K562 (cell line): ENCODE data around the gene RAD1. TPM values are rescaled to one million over a fixed set of nuclear protein-coding genes. Genes with fewer than 3 reads are reported as not detected.
A peak's percentile ranks its signal among the peaks of the same experiment; 100 is the strongest.

Experiments
- COPS2 ChIP-seq: fragments of 450-650 bp; conservative IDR thresholded peaks from 2 replicates; pipeline ENCODE4 v1.6.1; 2016; ENCODE audit warnings: mild to moderate bottlenecking, moderate library complexity
- HDAC3 ChIP-seq: fragments of 450-650 bp; IDR thresholded peaks from 2 replicates; pipeline ENCODE4 v1.6.1; 2018; ENCODE audit warnings: borderline replicate concordance, mild to moderate bottlenecking, moderate library complexity; ENCODE audit not compliant: partially characterized antibody
- HMGN3 ChIP-seq: IDR thresholded peaks from 2 replicates; pipeline ENCODE4 v1.6.1; 2011; ENCODE audit warnings: borderline replicate concordance, low read depth, mild to moderate bottlenecking, mixed read lengths, low read length; ENCODE audit not compliant: insufficient read length; ENCODE audit errors: extremely low read depth
- LCOR ChIP-seq: sonication (generic); formaldehyde crosslinking; IDR thresholded peaks from 2 replicates; pipeline ENCODE4 v1.8.0; 2022; ENCODE audit warnings: mild to moderate bottlenecking, missing genetic modification reagents
- MECOM ChIP-seq: fragments of 250-450 bp; sonication (Bioruptor Pico); IDR thresholded peaks from 2 replicates; pipeline ENCODE4 v1.8.0; 2022; ENCODE audit warnings: inconsistent platforms
- POLR2A ChIP-seq: fragments of 450-650 bp; conservative IDR thresholded peaks from 2 replicates; pipeline ENCODE4 v1.6.1; 2016
- PRPF4 ChIP-seq: fragments of 200-400 bp; formaldehyde crosslinking; IDR thresholded peaks from one replicate; pipeline ENCODE4 v1.6.1; 2017; ENCODE audit warnings: low read length, low read depth, mild to moderate bottlenecking; ENCODE audit not compliant: insufficient read depth, poor library complexity, severe bottlenecking
- SETDB1 ChIP-seq: IDR thresholded peaks from one replicate; pipeline ENCODE4 v1.6.1; 2012; ENCODE audit warnings: low read length, control low read depth, inconsistent platforms
- SLC30A9 ChIP-seq: fragments of 250-450 bp; sonication (Bioruptor Pico); IDR thresholded peaks from 2 replicates; pipeline ENCODE4 v1.8.0; 2022; ENCODE audit warnings: mild to moderate bottlenecking, moderate library complexity
- SMAD2 ChIP-seq: fragments of 150-350 bp; IDR thresholded peaks from 2 replicates; pipeline ENCODE4 v1.6.1; 2014; ENCODE audit warnings: low read depth, mild to moderate bottlenecking, low read length
- ZBTB17 ChIP-seq: fragments of 450-650 bp; formaldehyde crosslinking; IDR thresholded peaks from 2 replicates; pipeline ENCODE4 v1.4.0; 2020; ENCODE audit warnings: mild to moderate bottlenecking
- ZC3H8 ChIP-seq: fragments of 450-650 bp; IDR thresholded peaks from 2 replicates; pipeline ENCODE4 v1.6.1; 2017
- ZNF23 ChIP-seq: fragments of 250-450 bp; sonication (Bioruptor Pico); IDR thresholded peaks from 2 replicates; pipeline ENCODE4 v1.4.0; 2020; ENCODE audit warnings: mild to moderate bottlenecking
- ZNF324 ChIP-seq: fragments of 250-450 bp; sonication (Bioruptor Pico); IDR thresholded peaks from 2 replicates; pipeline ENCODE4 v1.4.0; 2020; ENCODE audit warnings: mild to moderate bottlenecking
- ZNF780A ChIP-seq: fragments of 250-450 bp; sonication (Bioruptor Pico); IDR thresholded peaks from 2 replicates; pipeline ENCODE4 v1.5.0; 2021; ENCODE audit warnings: mild to moderate bottlenecking
- polyA plus RNA-seq, 8 experiments: library from polyadenylated mRNA; depleted of rRNA in 4 of 8; stranded (reverse) in 5 of 8; unstranded in 3 of 8; fragments of >200 nt; fragmentation: Nextera tagmentation in 2 of 8; fragmentation: Illumina TruSeq in 1 of 8; extraction: Ambion mirVana in 2 of 8; extraction: Trizol in 1 of 8; gene quantifications; 2 replicates each; pipeline versions ENCODE4 v1.2.1 to v1.2.3, GENCODE V29; 2011 to 2014; ENCODE audit warnings: inconsistent platforms in 1 of 8, missing spikeins in 1 of 8
- total RNA-seq, 7 experiments: library from RNA; depleted of rRNA in 6 of 7; stranded (reverse); fragments of >200 nt in 6 of 7; fragmentation: Illumina TruSeq in 2 of 7; extraction: Trizol in 2 of 7; gene quantifications; 2 replicates each; pipeline versions ENCODE4 v1.2.1 to v1.2.3, GENCODE V29; 2011 to 2021; ENCODE audit warnings: low replicate concordance in 1 of 7
- TF ChIP-seq, protein P1 (sequence below): fragments of 200-800 bp; sonication (Bioruptor generic); IDR thresholded peaks from 2 replicates; pipeline ENCODE4 v1.6.1; 2016; ENCODE audit warnings: missing genetic modification characterization, missing compliant biosample characterization
- TF ChIP-seq, protein P2 (sequence below), 2 experiments: fragments of 450-650 bp; conservative IDR thresholded peaks; 2 replicates each; pipeline ENCODE4 v1.6.1; 2017; ENCODE audit warnings: mild to moderate bottlenecking in 2 of 2, moderate library complexity in 2 of 2
- TF ChIP-seq, protein P3 (sequence below): fragments of 450-650 bp; IDR thresholded peaks from 2 replicates; pipeline ENCODE4 v1.6.1; 2016; ENCODE audit warnings: antibody characterized with exemption
- TF ChIP-seq, protein P4 (sequence below): fragments of 450-650 bp; formaldehyde crosslinking; IDR thresholded peaks from 2 replicates; pipeline ENCODE4 v1.4.0; 2022; ENCODE audit warnings: missing genetic modification characterization

The RAD1 gene
- total and polyA plus RNA-seq, 9 of the 15 experiments (the other 6 are each of a cell fraction or from before 2014, with no cell fraction given): 44.5 to 148 (median 60.8) TPM

DNA sequence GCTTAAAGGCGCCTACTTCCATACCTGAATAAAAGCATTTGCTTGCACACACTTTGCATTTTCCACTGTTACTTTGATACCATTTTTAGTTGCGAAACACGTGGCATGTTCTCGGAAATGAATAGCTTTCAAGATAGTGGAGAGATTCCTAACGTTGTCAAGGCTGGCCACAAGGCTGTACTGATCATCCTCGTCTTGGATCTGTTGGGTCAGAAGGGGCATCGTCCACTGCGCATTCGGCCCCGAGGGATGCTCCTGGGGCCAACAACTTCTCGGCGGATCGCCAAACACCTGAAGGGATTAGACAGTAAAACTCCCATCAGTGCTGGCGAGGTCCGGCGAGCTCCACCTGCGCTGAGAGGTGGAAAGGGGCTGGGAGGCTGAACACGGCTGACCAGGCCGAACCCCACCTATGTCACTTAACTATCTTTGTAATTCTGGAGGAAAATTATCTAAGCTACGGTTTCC is 599 bp downstream of the RAD1 start (continued):
- TF ChIP-seq, protein P1, sequence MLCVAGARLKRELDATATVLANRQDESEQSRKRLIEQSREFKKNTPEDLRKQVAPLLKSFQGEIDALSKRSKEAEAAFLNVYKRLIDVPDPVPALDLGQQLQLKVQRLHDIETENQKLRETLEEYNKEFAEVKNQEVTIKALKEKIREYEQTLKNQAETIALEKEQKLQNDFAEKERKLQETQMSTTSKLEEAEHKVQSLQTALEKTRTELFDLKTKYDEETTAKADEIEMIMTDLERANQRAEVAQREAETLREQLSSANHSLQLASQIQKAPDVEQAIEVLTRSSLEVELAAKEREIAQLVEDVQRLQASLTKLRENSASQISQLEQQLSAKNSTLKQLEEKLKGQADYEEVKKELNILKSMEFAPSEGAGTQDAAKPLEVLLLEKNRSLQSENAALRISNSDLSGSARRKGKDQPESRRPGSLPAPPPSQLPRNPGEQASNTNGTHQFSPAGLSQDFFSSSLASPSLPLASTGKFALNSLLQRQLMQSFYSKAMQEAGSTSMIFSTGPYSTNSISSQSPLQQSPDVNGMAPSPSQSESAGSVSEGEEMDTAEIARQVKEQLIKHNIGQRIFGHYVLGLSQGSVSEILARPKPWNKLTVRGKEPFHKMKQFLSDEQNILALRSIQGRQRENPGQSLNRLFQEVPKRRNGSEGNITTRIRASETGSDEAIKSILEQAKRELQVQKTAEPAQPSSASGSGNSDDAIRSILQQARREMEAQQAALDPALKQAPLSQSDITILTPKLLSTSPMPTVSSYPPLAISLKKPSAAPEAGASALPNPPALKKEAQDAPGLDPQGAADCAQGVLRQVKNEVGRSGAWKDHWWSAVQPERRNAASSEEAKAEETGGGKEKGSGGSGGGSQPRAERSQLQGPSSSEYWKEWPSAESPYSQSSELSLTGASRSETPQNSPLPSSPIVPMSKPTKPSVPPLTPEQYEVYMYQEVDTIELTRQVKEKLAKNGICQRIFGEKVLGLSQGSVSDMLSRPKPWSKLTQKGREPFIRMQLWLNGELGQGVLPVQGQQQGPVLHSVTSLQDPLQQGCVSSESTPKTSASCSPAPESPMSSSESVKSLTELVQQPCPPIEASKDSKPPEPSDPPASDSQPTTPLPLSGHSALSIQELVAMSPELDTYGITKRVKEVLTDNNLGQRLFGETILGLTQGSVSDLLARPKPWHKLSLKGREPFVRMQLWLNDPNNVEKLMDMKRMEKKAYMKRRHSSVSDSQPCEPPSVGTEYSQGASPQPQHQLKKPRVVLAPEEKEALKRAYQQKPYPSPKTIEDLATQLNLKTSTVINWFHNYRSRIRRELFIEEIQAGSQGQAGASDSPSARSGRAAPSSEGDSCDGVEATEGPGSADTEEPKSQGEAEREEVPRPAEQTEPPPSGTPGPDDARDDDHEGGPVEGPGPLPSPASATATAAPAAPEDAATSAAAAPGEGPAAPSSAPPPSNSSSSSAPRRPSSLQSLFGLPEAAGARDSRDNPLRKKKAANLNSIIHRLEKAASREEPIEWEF (CRISPR knock-in tag): no peak
- TF ChIP-seq ZNF23 (CRISPR knock-in tag) (no peak), POLR2A (no peak), SETDB1 (no peak), ZC3H8 (no peak), MECOM (CRISPR knock-in tag) (0 out of 2 replicates have a peak, but pooled peaks have one; percentile 63), SMAD2 (no peak), SLC30A9 (CRISPR knock-in tag) (no peak), ZNF324 (CRISPR knock-in tag) (no peak), COPS2 (no peak), ZNF780A (CRISPR knock-in tag) (no peak), PRPF4 (no peak), HMGN3 (no peak), LCOR (CRISPR knock-in tag) (no peak), ZBTB17 (CRISPR knock-in tag) (no peak; the same call in 1 of the 2 replicates), HDAC3 (no peak)
- TF ChIP-seq, protein P2, sequence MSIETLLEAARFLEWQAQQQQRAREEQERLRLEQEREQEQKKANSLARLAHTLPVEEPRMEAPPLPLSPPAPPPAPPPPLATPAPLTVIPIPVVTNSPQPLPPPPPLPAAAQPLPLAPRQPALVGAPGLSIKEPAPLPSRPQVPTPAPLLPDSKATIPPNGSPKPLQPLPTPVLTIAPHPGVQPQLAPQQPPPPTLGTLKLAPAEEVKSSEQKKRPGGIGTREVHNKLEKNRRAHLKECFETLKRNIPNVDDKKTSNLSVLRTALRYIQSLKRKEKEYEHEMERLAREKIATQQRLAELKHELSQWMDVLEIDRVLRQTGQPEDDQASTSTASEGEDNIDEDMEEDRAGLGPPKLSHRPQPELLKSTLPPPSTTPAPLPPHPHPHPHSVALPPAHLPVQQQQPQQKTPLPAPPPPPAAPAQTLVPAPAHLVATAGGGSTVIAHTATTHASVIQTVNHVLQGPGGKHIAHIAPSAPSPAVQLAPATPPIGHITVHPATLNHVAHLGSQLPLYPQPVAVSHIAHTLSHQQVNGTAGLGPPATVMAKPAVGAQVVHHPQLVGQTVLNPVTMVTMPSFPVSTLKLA (conservative IDR thresholded peaks at IDR 0.05): peak; percentile 71 to 85
- TF ChIP-seq, protein P3, sequence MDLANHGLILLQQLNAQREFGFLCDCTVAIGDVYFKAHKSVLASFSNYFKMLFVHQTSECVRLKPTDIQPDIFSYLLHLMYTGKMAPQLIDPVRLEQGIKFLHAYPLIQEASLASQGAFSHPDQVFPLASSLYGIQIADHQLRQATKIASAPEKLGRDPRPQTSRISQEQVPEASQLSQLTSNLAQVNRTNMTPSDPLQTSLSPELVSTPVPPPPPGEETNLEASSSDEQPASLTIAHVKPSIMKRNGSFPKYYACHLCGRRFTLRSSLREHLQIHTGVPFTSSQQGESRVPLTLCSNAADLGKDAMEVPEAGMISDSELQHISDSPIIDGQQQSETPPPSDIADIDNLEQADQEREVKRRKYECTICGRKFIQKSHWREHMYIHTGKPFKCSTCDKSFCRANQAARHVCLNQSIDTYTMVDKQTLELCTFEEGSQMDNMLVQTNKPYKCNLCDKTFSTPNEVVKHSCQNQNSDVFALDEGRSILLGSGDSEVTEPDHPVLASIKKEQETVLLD: no peak
- TF ChIP-seq, protein P4, sequence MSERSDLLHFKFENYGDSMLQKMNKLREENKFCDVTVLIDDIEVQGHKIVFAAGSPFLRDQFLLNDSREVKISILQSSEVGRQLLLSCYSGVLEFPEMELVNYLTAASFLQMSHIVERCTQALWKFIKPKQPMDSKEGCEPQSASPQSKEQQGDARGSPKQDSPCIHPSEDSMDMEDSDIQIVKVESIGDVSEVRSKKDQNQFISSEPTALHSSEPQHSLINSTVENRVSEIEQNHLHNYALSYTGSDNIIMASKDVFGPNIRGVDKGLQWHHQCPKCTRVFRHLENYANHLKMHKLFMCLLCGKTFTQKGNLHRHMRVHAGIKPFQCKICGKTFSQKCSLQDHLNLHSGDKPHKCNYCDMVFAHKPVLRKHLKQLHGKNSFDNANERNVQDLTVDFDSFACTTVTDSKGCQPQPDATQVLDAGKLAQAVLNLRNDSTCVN: no peak
